HG03521 (cell line): ENCODE results near the gene P4HA1.
"Not testable (repeated sequence)": the region's sequence is repeated elsewhere in the genome, so short reads cannot be mapped to it uniquely, and the experiment has no call there.

Source experiments
- ATAC-seq: cut with Tn5 transposase; IDR thresholded peaks from one replicate; pipeline ENCODE4 v1.9.1; 2021; ENCODE audit warnings: mild to moderate bottlenecking, moderate library complexity; ENCODE audit not compliant: unreplicated experiment

The P4HA1 gene

GRCh38 chr10:73043766-73044377 is 52.8 kb downstream of the P4HA1 start:
- no peak for ATAC-seq

GRCh38 chr10:73043319-73043718 is 53.3 kb downstream of the P4HA1 start:
- ATAC-seq = no peak

DNA sequence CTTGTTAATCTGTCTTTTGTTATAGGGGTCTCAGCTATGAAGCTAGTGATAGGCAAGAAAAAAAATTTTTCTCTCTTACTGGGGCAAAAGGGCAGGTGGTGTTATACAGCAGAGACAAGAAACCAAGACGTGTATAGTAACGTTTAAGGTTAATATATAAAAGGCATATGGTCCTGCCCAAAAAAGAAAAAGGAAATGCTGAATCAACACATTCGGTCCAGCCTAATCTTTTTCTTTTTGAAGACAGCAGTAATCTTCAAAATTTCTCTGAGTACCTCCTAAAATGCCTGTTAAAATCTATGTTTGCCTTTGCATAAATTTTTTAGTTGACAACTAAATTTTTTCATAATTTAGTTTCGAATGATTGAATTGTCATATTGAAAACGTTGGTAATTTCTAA is 54.5 kb downstream of the P4HA1 start:
- no peak for ATAC-seq

- ATAC-seq = no peak
Measured at GRCh38 chr10:73039635-73040034, 57.0 kb downstream of the P4HA1 start.

DNA sequence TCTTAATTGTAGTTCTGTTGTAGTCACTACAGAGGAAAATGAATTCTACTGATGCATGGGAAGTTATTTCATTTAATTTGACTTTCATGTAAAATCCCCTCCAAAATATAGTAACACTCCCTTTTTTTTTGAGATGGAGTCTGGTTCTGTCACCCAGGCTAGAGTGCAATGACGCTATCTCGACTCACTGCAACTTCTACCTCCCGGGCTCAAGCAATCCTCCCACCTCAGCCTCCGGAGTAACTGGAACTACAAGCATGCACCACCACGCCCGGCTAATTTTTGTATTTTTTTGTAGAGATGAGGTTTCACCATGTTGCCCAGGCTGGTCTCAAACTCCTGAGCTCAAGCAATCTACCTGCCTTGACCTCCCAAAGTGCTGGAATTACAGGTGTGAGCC is 60.4 kb downstream of the P4HA1 start:
- not testable (repeated sequence) for ATAC-seq

DNA sequence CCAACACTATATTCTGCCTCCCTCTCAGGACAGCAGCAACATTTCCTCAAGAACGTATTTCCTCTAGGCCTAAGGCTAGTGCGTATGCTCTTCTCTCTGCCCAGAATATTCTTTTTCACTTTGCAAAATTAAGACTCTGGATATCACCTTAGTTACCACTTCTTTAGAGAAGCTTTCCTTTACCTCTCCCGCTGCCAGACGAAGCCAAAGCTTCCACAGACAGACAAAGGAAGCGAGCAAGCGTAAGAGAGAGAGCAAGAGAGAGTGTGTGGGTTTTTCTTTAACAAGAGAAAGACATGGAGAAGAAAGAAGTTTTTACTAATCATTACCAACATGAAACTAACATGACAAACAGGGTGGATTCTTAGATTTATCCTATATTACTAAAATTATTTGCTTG is 64.1 kb downstream of the P4HA1 start:
- no peak for ATAC-seq

DNA sequence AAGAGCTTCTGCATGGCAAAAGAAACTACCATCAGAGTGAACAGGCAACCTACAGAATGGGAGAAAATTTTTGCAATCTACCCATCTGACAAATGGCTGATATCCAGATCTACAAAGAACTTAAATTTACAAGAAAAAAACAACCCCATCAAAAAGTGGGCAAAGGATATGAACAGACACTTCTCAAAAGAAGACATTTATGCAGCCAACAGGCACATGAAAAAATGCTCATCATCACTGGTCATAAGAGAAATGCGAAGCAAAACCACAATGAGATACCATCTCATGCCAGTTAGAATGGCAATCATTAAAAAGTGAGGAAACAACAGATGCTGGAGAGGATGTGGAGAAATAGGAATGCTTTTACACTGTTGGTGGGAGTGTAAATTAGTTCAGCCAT is 70.0 kb downstream of the P4HA1 start:
- ATAC-seq = not testable (repeated sequence)

- not testable (repeated sequence) for ATAC-seq
Measured at GRCh38 chr10:73023455-73024070, 73.1 kb downstream of the P4HA1 start.

DNA sequence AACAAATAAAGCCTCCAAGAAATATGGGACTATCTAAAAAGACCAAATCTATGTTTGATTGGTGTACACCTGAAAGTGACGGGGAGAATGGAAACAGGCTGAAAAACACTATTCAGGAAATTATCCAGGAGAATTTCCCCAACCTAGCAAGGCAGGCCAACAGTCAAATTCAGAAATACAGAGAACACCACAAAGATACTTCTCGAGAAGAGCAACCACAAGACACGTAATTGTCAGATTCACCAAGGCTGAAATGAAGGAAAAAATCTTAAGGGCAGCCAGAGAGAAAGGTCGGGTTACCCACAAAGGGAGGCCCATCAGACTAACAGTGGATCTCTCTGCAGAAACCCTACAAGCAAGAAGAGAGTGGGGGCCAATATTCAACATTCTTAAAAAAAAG is 73.7 kb downstream of the P4HA1 start:
- ATAC-seq = not testable (repeated sequence)

GRCh38 chr10:73021538-73022164 is 75.0 kb downstream of the P4HA1 start:
- not testable (repeated sequence) for ATAC-seq

DNA sequence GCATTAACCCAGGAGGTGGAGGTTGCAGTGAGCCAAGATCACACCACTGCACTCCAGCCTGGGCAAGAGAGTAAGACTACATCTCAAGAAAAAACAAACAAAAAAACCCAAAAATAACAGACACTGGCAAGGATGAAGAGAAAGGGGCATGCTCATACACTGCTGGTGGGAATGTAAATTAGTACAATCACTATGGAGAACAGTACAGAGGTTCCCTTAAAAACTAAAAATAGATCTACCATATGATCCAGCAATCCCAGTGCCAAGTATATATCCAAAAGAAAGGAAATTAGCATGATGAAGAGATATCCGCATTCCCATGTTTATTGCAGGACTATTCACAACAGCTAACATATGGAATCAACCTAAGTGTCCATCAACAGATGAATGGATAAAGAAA is 75.6 kb downstream of the P4HA1 start:
- no peak for ATAC-seq

GRCh38 chr10:73019100-73019499 is 77.6 kb downstream of the P4HA1 start:
- ATAC-seq = no peak

DNA sequence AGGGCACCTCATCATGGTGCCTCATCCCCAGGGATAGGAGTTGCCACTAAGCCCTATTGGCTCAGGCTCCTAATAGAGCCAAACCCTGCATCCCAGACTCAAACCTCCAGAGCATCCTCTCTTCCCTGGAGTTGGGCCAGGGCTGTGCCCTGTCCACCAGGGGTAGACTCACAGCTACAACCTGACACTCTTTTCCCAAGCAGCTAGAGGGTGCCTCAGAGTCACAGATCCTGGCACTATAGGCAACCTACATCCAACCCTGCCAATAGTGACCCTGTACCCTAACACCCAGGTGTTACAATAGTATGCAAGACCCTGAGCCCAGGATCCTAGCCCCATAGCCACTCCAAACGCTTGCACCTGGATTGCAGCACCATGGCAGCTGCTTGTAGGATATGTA is 78.0 kb downstream of the P4HA1 start:
- ATAC-seq = no peak

DNA sequence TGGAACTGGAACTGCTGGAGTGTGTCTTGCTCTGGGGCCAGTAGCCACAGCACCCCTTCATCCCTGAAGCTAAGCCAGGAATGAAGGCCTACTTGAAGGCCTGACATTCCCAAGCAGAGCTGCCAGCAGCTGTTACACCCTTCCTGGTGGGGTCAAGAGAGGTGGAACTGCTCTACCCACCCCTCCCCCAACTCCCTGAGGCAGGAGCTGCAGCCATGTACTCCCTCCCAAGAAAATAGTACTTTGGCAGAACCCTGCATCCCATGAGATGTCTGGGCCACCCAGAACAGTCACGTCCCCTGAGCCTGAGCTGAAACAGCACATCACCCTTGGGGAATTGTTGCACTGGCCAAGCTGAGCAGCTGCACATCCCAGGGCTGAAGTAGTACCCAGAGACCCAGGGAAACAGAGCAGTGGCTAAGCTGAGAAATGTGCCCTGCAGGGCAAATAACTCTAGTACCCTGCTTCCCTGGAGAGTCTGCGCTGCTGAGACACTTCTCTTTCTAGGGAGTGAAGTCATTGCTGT is 78.6 kb downstream of the P4HA1 start:
- no peak for ATAC-seq

DNA sequence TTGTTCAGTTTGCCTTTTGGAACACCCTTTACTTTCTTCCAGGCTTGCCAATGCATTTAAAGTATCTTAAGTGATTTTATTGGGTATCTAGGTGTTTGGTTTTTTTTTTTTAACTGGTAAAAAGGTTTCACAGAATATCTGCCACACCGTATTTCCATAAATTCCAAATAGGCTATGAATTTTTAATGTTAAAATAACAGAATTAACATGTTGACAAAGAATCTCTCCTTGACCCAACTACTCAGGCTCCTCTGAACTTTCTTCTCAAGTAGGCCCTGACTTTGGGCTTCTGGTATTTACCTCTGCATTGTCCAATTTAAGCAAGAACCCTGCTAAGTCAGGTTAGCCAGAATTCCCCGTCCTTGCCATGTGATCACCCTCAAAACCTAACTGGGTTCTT is 80.9 kb downstream of the P4HA1 start:
- ATAC-seq = no peak

DNA sequence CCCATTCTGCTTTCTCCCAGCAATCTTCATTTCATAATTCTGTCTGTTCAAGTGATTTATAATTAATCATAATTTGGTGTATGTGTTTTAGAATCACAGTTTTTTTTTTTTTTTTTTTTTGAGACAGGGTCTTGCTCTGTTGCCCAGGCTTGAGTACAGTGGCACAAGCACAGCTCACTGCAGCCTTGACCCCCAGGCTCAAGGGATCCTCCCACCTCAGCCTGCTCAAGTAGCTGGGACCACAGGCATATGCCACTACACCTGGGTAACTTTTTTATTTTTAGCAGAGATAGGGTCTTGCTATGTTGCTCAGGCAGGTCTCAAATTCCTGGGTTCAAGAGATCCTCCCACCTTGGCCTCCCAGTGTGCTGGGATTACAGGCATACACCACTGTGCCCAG is 92.8 kb downstream of the P4HA1 start:
- ATAC-seq = no peak

DNA sequence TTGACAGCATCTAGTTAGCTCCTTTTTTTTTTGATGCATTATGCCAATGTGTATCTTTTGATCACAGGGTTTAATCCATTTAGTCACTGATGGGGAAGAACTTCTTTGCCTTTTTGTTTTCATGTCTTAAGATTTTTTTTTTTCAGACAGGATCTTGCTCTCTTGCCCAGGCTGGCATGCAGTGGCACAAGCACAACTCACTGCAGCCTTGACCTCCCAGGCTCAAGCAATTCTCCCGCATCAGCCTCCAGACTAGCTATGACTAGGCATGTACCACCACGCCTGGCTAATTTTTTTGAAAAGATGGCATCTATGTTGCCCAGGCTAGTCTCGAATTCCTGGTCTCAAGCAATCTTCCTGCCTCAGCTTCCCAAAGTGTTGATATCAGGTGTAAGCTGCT is 95.7 kb downstream of the P4HA1 start:
- ATAC-seq = no peak

GRCh38 chr10:72997099-72997498 is 99.6 kb downstream of the P4HA1 start:
- ATAC-seq = no peak

- ATAC-seq = not testable (repeated sequence)
Measured at GRCh38 chr10:72995459-72995858, 101.2 kb downstream of the P4HA1 start.

- not testable (repeated sequence) for ATAC-seq
Measured at GRCh38 chr10:72989771-72990170, 106.9 kb downstream of the P4HA1 start.

DNA sequence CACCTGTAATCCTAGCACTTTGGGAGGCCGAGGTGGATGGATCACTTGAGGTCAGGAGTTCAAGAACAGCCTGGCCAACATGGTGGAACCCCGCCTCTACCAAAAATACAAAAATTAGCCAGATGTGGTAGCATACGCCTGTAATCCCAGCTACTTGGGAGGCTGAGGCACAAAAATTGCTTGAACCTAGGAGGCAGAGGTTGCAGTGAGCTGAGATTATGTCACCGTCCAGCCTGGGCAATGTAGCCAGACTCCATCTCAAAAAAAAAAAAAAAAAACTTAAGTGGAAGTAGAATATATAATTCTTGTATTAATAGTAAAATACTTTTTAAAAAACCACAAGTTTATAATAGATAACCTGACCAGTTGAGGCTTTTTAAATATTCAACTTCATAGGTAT is 112.0 kb downstream of the P4HA1 start:
- not testable (repeated sequence) for ATAC-seq

GRCh38 chr10:72981882-72982529 is 114.7 kb downstream of the P4HA1 start:
- ATAC-seq = no peak
